Measurements from ENCODE around the gene EFNA5.

- TF ChIP-seq EZH2 (IDR thresholded peaks at IDR 0.05; ENCODE audit: insufficient read depth, poor library complexity, severe bottlenecking) (no peak), EZH2phosphoT487 (IDR thresholded peaks at IDR 0.05; ENCODE audit: insufficient read depth, low read depth) (no peak)
Observed at GRCh38 chr5:107468276-107468675, 202.5 kb downstream of the EFNA5 start.
